Endothelial cell (in vitro differentiated cells): ENCODE measurements around the gene CPN2. TPM values are rescaled to one million over a fixed set of nuclear protein-coding genes. Genes with fewer than 3 reads are reported as not detected.

Experiments used
- DNase-seq: peaks from one replicate; pipeline ENCODE4 v3.0.0; 2021; ENCODE audit warnings: low spot score
- H3K27ac Mint-ChIP-seq: one replicate; pipeline ENCODE4 v1.8.0; 2021; ENCODE audit warnings: mixed read lengths, inconsistent platforms; ENCODE audit not compliant: unreplicated experiment
- H3K27me3 Mint-ChIP-seq: one replicate; pipeline ENCODE4 v1.8.0; 2021; ENCODE audit warnings: mild to moderate bottlenecking, moderate library complexity, mixed read lengths, inconsistent platforms; ENCODE audit not compliant: unreplicated experiment
- H3K36me3 Mint-ChIP-seq: one replicate; pipeline ENCODE4 v1.8.0; 2021; ENCODE audit warnings: mild to moderate bottlenecking, low read depth, mixed read lengths, inconsistent platforms; ENCODE audit not compliant: unreplicated experiment
- H3K4me1 Mint-ChIP-seq: one replicate; pipeline ENCODE4 v1.8.0; 2021; ENCODE audit warnings: mild to moderate bottlenecking, mixed read lengths, inconsistent platforms; ENCODE audit not compliant: unreplicated experiment
- H3K4me3 Mint-ChIP-seq: one replicate; pipeline ENCODE4 v1.8.0; 2021; ENCODE audit warnings: mild to moderate bottlenecking, mixed read lengths, inconsistent platforms; ENCODE audit not compliant: unreplicated experiment
- H3K9me3 Mint-ChIP-seq: one replicate; pipeline ENCODE4 v1.8.0; 2021; ENCODE audit warnings: mixed read lengths, inconsistent platforms; ENCODE audit not compliant: unreplicated experiment
- CTCF ChIP-seq: fragments of 200-600 bp; sonication (generic); IDR thresholded peaks from one replicate; pipeline ENCODE4 v1.5.0; 2021; ENCODE audit warnings: antibody characterized with exemption; ENCODE audit not compliant: unreplicated experiment
- total RNA-seq: library from RNA; stranded (reverse); fragmentation: NEBNext Ultra II Directional; extraction: Animal tissue kit (Norgen Biotek cat#: 25700); gene quantifications from one replicate; pipeline ENCODE4 v1.2.1, GENCODE V29; 2021; ENCODE audit not compliant: unreplicated experiment

CPN2 gene
- total RNA-seq, 1 donor from 2014 or later: not detected

DNA sequence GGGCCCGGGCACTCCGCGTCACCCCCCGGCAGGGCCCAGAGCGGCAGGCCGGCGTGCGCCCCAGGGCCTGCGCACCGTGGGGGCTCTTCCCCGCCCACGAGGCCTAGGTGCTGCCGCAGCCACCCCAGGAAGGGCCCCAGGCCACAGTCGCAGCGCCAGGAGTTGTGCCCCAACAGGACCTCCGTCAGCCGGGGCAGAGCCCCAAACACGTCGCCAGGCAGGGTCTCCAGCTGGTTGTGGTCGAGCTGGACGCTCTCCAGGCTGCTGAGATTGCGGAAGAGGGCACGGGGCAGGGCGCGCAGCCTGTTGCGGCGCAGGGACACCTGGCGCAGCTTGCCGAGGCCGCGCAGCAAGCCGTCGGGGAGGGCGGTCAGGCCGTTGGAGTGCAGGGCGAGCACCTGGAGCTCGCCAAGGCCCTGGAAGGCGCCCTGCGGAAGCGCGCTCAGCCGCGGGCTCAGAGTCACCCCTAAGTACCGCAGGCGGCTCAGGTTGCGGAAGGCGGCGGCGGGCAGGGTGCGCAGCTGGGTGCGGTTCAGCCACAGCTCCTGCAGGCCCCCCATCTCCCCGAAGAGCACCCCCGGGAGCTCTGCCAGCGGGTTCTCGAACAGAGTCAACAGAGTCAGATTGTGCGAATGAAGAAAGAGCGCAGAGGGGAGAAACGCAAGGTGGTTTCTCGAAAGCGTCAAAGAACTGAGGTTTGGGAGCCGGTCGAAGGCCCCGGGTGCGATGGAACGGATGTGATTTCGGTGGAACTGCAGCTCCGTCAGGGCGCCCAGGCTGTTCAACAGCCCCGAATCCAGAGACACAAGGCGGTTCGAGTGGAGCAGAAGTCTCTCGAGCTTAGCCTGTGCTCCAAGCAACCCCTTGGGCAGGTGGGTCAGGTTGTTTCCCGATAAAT is 46.0 kb upstream of the CPN2 start:
- H3K27me3 Mint-ChIP-seq: peaks cover 10% of the 10 kb centered on the region
- H3K9me3 Mint-ChIP-seq: no peaks in the 10 kb centered on the region
- H3K27ac Mint-ChIP-seq: no peak overlapping the region
- DNase-seq: no peak
- no peak overlapping the region for H3K4me3 Mint-ChIP-seq
- H3K36me3 Mint-ChIP-seq: no peaks in the 10 kb centered on the region
- TF ChIP-seq CTCF: no peak
- peaks cover 31% of the 10 kb centered on the region for H3K4me1 Mint-ChIP-seq

DNA sequence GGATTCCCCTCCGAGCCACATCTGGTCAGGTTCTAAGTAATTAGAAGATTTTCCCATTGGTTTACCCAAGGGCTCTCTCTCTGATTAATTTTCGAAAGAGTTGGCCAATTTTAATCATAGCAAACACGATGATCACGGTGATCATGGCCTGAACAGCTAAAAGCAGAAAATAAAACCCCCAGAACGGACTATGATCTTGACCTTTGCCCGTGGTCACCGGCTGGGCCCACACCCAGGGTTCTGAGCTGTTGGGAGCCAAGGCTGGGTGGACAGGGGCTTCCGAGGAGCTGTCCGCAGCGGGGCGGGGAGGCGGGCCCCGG is 45.4 kb upstream of the CPN2 start:
- peaks cover 31% of the 10 kb centered on the region for H3K4me1 Mint-ChIP-seq
- H3K36me3 Mint-ChIP-seq: no peaks in the 10 kb centered on the region
- DNase-seq: no peak
- no peaks in the 10 kb centered on the region for H3K9me3 Mint-ChIP-seq
- peaks cover 10% of the 10 kb centered on the region for H3K27me3 Mint-ChIP-seq
- TF ChIP-seq CTCF: no peak
- no peak overlapping the region for H3K4me3 Mint-ChIP-seq
- no peak overlapping the region for H3K27ac Mint-ChIP-seq

GRCh38 chr3:194395778-194396538 is 44.8 kb upstream of the CPN2 start:
- Mint-ChIP-seq H3K36me3 (no peaks in the 10 kb centered on the region), H3K4me3 (no peak overlapping the region), H3K4me1 (peaks cover 31% of the 10 kb centered on the region), H3K27me3 (peaks cover 10% of the 10 kb centered on the region), H3K9me3 (no peaks in the 10 kb centered on the region), H3K27ac (no peak overlapping the region)
- no peak for TF ChIP-seq CTCF
- DNase-seq: no peak

- Mint-ChIP-seq H3K27me3 (peaks cover 10% of the 10 kb centered on the region), H3K9me3 (no peaks in the 10 kb centered on the region), H3K4me1 (peaks cover 31% of the 10 kb centered on the region), H3K27ac (no peak overlapping the region), H3K36me3 (peaks cover 2% of the 10 kb centered on the region), H3K4me3 (no peak overlapping the region)
- DNase-seq: no peak
- no peak for TF ChIP-seq CTCF
Measured at GRCh38 chr3:194395212-194395611, 44.1 kb upstream of the CPN2 start.

DNA sequence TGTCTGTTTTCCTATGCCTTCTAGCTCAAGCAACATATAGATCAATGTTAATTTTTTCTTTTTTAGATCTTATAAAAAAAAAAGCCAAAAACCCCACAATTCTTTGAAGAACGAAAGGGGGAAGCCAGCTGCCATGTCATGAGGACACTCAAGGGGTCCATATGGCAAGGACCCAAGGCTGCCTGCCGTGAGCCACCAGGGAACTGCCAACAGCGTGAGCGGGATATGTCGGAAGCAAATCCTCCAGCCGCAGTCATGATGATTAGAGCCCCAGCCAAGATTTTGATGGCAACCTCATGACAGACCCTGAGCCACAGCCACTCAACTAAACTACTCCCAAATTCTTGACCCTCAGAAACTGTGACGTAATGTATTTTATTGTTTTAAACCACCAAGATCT is 41.4 kb upstream of the CPN2 start:
- no peak for DNase-seq
- H3K27me3 Mint-ChIP-seq: peaks cover 8% of the 10 kb centered on the region
- H3K9me3 Mint-ChIP-seq: no peaks in the 10 kb centered on the region

More for the DNA sequence above, 41.4 kb upstream of the CPN2 start:
- Mint-ChIP-seq H3K36me3 (peaks cover 8% of the 10 kb centered on the region), H3K27ac (no peak overlapping the region), H3K4me1 (peaks cover 12% of the 10 kb centered on the region), H3K4me3 (no peak overlapping the region)
- TF ChIP-seq CTCF: no peak
